ENCODE data around the gene CST9. TPM values are rescaled to one million over a fixed set of nuclear protein-coding genes. Genes with fewer than 3 reads are reported as not detected.

CST9 gene
- total and polyA plus RNA-seq, 9 of the 15 experiments (the other 6 are each of a cell fraction or from before 2014, with no cell fraction given): not detected

DNA sequence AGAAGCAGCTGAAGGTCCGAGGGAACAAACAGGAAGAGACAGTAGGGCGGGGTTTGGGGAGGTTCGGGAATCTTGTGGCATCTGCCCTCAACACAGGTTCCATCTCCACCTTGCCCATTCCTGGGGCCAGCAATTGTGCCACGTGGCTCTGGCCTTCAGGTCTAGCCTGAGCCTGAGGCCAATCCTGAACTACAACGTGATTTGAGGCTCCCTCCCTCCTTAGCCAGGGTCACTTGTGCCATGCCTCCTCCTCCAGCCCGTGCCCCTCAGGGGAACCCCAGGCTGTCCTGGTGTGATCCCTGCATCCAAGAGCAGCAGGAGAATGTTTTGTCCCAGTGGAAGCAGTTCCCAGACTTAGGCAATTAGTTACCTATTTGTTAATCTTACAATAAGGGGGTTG lies 3.0 kb downstream of the CST9 start (continued):
- TF ChIP-seq, protein P1, sequence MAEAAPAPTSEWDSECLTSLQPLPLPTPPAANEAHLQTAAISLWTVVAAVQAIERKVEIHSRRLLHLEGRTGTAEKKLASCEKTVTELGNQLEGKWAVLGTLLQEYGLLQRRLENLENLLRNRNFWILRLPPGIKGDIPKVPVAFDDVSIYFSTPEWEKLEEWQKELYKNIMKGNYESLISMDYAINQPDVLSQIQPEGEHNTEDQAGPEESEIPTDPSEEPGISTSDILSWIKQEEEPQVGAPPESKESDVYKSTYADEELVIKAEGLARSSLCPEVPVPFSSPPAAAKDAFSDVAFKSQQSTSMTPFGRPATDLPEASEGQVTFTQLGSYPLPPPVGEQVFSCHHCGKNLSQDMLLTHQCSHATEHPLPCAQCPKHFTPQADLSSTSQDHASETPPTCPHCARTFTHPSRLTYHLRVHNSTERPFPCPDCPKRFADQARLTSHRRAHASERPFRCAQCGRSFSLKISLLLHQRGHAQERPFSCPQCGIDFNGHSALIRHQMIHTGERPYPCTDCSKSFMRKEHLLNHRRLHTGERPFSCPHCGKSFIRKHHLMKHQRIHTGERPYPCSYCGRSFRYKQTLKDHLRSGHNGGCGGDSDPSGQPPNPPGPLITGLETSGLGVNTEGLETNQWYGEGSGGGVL (CRISPR knock-in tag; IDR thresholded peaks at IDR 0.05): no peak
- TF ChIP-seq RBM14 (IDR thresholded peaks at IDR 0.05; ENCODE audit: borderline replicate concordance, insufficient read depth, low read depth, low read length) (no peak), TAF7 (tag; IDR thresholded peaks at IDR 0.05) (no peak)

DNA sequence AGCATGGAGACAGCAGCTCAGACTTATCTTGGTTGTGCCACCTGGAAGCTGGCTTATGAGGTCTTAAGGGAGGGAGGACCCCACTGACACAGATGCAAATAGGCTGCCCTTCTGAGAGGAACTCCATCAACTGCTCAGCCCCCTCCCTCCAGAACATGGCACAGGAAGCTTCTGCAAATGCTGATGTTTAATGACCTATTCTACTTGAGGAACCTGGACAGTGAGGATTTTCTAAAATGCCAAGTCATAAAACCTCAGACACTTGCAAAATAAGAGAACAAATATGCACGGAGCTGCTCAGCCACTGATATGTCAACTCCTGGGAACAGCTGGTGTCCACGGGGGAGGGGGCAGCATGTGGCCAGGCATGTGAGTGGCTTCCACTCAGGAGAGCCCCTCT lies 3.5 kb downstream of the CST9 start:
- Histone ChIP-seq H3K36me3 (ENCODE audit: control insufficient read depth, insufficient read depth, low read length) (no peaks in the 10 kb centered on the region), H3K4me2 (ENCODE audit: insufficient read depth, low read length) (no peak overlapping the region), H2AFZ (ENCODE audit: low read depth, low read length) (no peak overlapping the region), H3K9me3 (replicated peaks; ENCODE audit: control insufficient read depth, insufficient read depth, low read depth, low read length) (no peaks in the 10 kb centered on the region), H3K27me3 (ENCODE audit: control insufficient read depth in 2 of 2, insufficient read depth in 2 of 2, low read length in 2 of 2) (peaks cover 0 to under 1% of the 10 kb centered on the region in 2 experiments; a peak in 1 of 5 replicates), H3K4me3 (no peak overlapping the region), H3K9me1 (ENCODE audit: control insufficient read depth, insufficient read depth, low read length) (no peaks in the 10 kb centered on the region), H3K4me1 (replicated peaks in 1 of 2; ENCODE audit: control insufficient read depth in 2 of 2, insufficient read depth in 2 of 2, low read length in 2 of 2) (no peaks in the 10 kb centered on the region), H3K27ac (ENCODE audit: extremely low read depth, low read depth, low read length) (no peak overlapping the region), H3K79me2 (ENCODE audit: control insufficient read depth, insufficient read depth, low read length) (no peaks in the 10 kb centered on the region), H3K9ac (ENCODE audit: insufficient read depth in 1 of 2, low read depth in 2 of 2, low read length in 2 of 2) (no peak overlapping the region), H4K20me1 (replicated peaks; ENCODE audit: control insufficient read depth, insufficient read depth, low read length) (peaks cover 6% of the 10 kb centered on the region; the same call in 1 of the 2 replicates)
- CTCF ChIA-PET (ENCODE audit: low intra/inter-chr PET ratio): no interaction called here
- WGBS (ENCODE audit: insufficient coverage, low coverage, missing lambda C conversion rate): no CpG with 5 or more reads among the region's 2 CpGs
- FAIRE-seq (no peak), ATAC-seq (no peak), DNase-seq (ENCODE audit: extremely low read depth in 1 of 4, low spot score in 3 of 4) (no peak)
- in situ Hi-C loops (cut with MboI) (no loop called here), intact Hi-C loops (cut with micrococcal nuclease) (no loop called here)
- POLR2A ChIA-PET: no interaction called here
- BruUV-seq (replicated peaks): no TSS peak
- no peak for TF ChIP-seq ZNF41 (CRISPR knock-in tag; conservative IDR thresholded peaks at IDR 0.05)
- TF ChIP-seq MED1 (CRISPR knock-in tag; IDR thresholded peaks at IDR 0.05; ENCODE audit: borderline replicate concordance): no peak
- TF ChIP-seq, protein P2, sequence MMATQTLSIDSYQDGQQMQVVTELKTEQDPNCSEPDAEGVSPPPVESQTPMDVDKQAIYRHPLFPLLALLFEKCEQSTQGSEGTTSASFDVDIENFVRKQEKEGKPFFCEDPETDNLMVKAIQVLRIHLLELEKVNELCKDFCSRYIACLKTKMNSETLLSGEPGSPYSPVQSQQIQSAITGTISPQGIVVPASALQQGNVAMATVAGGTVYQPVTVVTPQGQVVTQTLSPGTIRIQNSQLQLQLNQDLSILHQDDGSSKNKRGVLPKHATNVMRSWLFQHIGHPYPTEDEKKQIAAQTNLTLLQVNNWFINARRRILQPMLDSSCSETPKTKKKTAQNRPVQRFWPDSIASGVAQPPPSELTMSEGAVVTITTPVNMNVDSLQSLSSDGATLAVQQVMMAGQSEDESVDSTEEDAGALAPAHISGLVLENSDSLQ (IDR thresholded peaks at IDR 0.05): no peak
- TF ChIP-seq ZNF282 (CRISPR knock-in tag; IDR thresholded peaks at IDR 0.05): no peak
- TF ChIP-seq TARDBP (IDR thresholded peaks at IDR 0.05): no peak
- no peak for TF ChIP-seq PHF8 (IDR thresholded peaks at IDR 0.05; ENCODE audit: borderline replicate concordance, low read length)
- TF ChIP-seq NR2C2 (CRISPR knock-in tag; IDR thresholded peaks at IDR 0.05): no peak
- TF ChIP-seq NR2C2 (tag; IDR thresholded peaks at IDR 0.05): no peak
- no peak for TF ChIP-seq HCFC1 (IDR thresholded peaks at IDR 0.05; ENCODE audit: low read depth, low read length)
- no peak for TF ChIP-seq MAZ (CRISPR knock-in tag; conservative IDR thresholded peaks at IDR 0.05 in 1 of 2, IDR thresholded peaks at IDR 0.05 in 1 of 2)
- TF ChIP-seq GTF2A2 (tag; IDR thresholded peaks at IDR 0.05): no peak
- TF ChIP-seq, protein P3, sequence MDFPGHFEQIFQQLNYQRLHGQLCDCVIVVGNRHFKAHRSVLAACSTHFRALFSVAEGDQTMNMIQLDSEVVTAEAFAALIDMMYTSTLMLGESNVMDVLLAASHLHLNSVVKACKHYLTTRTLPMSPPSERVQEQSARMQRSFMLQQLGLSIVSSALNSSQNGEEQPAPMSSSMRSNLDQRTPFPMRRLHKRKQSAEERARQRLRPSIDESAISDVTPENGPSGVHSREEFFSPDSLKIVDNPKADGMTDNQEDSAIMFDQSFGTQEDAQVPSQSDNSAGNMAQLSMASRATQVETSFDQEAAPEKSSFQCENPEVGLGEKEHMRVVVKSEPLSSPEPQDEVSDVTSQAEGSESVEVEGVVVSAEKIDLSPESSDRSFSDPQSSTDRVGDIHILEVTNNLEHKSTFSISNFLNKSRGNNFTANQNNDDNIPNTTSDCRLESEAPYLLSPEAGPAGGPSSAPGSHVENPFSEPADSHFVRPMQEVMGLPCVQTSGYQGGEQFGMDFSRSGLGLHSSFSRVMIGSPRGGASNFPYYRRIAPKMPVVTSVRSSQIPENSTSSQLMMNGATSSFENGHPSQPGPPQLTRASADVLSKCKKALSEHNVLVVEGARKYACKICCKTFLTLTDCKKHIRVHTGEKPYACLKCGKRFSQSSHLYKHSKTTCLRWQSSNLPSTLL (IDR thresholded peaks at IDR 0.05): no peak
